ENCODE measurements around the gene MAPK6.

DNA sequence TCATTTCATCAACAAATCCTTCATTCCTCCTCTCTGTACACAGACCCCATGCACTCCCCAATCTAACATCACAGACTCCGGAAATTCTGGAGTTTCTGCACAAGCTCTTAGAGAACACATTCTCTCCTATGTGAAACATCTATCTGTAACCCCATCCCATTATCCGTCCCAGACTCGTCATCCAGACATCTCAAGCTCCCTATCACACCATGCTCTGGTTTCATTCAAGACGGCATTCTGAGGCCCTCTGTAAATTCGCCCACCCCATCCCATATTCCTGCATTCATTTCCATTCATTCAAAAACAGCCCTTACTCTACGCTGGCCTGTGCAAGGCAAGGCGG, 48.0 kb upstream of the MAPK6 start:
- no peak for TF ChIP-seq CTCF (IDR thresholded peaks at IDR 0.05)
- no peak for TF ChIP-seq POLR2A (IDR thresholded peaks at IDR 0.05)

Data from adrenal gland (tissue), 5 donors.